Panc1 (cell line): ENCODE data around the gene SLC22A17. TPM values are rescaled to one million over a fixed set of nuclear protein-coding genes. Genes with fewer than 3 reads are reported as not detected.

ENCODE experiments used
- ATAC-seq: fragments of 200-7000 bp; cut with Tn5 transposase; 2 replicates; pipeline ENCODE4 v1.9.1; 2020; ENCODE audit warnings: mild to moderate bottlenecking, moderate library complexity
- BruUV-seq: library from RNA; stranded (reverse); fragments of 400-500 nt; replicated peaks from 2 replicates; lab custom pipeline; 2021; lab: Mats Ljungman, UMichigan
- CTCF ChIA-PET: fragments of 300-600 bp; sonication (Branson Sonifier 250); formaldehyde crosslinking; loops from one replicate; lab custom pipeline; 2022; ENCODE audit warnings: antibody characterized with exemption; lab: Charles Lee
- POLR2A ChIA-PET: fragments of 300-600 bp; sonication (Branson Sonifier 250); formaldehyde crosslinking; loops from one replicate; lab custom pipeline; 2022; ENCODE audit warnings: antibody characterized with exemption; lab: Charles Lee
- DNase-seq: peaks from one replicate; pipeline ENCODE4 v3.0.0-alpha.2; 2010; ENCODE audit warnings: low read depth, low spot score
- H3K27ac ChIP-seq: 2 replicates; pipeline ENCODE4 v1.5.1; 2011; ENCODE audit warnings: mild to moderate bottlenecking, low read length, inconsistent platforms
- H3K27me3 ChIP-seq: fragments of 200-500 bp; sonication (Bioruptor generic); 2 replicates; pipeline ENCODE4 v1.6.0; 2014; ENCODE audit warnings: low read length, inconsistent platforms; ENCODE audit not compliant: control insufficient read depth, insufficient read depth
- H3K36me3 ChIP-seq: fragments of 200-500 bp; sonication (Bioruptor generic); 2 replicates; pipeline ENCODE4 v1.5.1; 2014; ENCODE audit warnings: inconsistent platforms, mild to moderate bottlenecking, low read length, moderate library complexity; ENCODE audit not compliant: control insufficient read depth, insufficient read depth
- H3K4me1 ChIP-seq: 2 replicates; pipeline ENCODE4 v1.5.1; 2011; ENCODE audit warnings: inconsistent platforms, mild to moderate bottlenecking, low read length, moderate library complexity; ENCODE audit not compliant: control insufficient read depth, insufficient read depth
- H3K4me3 ChIP-seq, 2 experiments: 2 replicates each; pipeline ENCODE4 v1.5.1; 2011 to 2012; ENCODE audit warnings: low read depth in 2 of 2, low read length in 2 of 2, mild to moderate bottlenecking in 2 of 2, inconsistent platforms in 1 of 2, moderate library complexity in 1 of 2
- H3K9me3 ChIP-seq: fragments of 200-500 bp; sonication (Bioruptor generic); 2 replicates; pipeline ENCODE4 v1.5.1; 2014; ENCODE audit warnings: low read depth, mild to moderate bottlenecking, inconsistent platforms, low read length, moderate library complexity; ENCODE audit not compliant: control insufficient read depth, insufficient read depth
- POLR2AphosphoS5 ChIP-seq: IDR thresholded peaks from 2 replicates; pipeline ENCODE4 v1.6.1; 2012; ENCODE audit warnings: mild to moderate bottlenecking, low read depth, low read length, moderate library complexity
- SIN3A ChIP-seq: IDR thresholded peaks from 2 replicates; pipeline ENCODE4 v1.6.1; 2012; ENCODE audit warnings: low read depth, mild to moderate bottlenecking, low read length, moderate library complexity, borderline replicate concordance; ENCODE audit not compliant: insufficient read depth
- TCF7L2 ChIP-seq: IDR thresholded peaks from 2 replicates; pipeline ENCODE4 v1.6.1; 2011; ENCODE audit warnings: mild to moderate bottlenecking, low read depth, low read length, inconsistent platforms
- in situ Hi-C: cut with HindIII; loops from 2 replicates; pipeline ENCODE4 v1.10.0; 2016; ENCODE audit warnings: low sequenced_read_pairs, low pct_unique_long_range_greater_than_20kb
- intact Hi-C: fragments of 100-400 bp; cut with micrococcal nuclease; formaldehyde crosslinking; loops from one replicate; pipeline ENCODE4 v1.10.0; 2022; ENCODE audit not compliant: unreplicated experiment
- microRNA-seq: library from miRNA; unstranded; fragments of <30 nt; microRNA quantifications from one replicate; pipeline ENCODE4 v1.1.0, GENCODE V29; 2020; ENCODE audit not compliant: unreplicated experiment
- total RNA-seq: library from RNA; stranded (reverse); gene quantifications from one replicate; pipeline ENCODE4 v1.2.1, GENCODE V29; 2021; ENCODE audit not compliant: unreplicated experiment
- TF ChIP-seq, protein P1 (sequence below), 2 experiments: IDR thresholded peaks; 2 replicates each; pipeline ENCODE4 v1.6.1; 2011 to 2012; ENCODE audit warnings: low read depth in 2 of 2, control low read depth in 1 of 2, low read length in 1 of 2, mild to moderate bottlenecking in 1 of 2, moderate library complexity in 1 of 2; ENCODE audit not compliant: insufficient read depth in 1 of 2

The SLC22A17 gene
- total RNA-seq, 1 experiment from 2014 or later = 3.2 TPM

DNA sequence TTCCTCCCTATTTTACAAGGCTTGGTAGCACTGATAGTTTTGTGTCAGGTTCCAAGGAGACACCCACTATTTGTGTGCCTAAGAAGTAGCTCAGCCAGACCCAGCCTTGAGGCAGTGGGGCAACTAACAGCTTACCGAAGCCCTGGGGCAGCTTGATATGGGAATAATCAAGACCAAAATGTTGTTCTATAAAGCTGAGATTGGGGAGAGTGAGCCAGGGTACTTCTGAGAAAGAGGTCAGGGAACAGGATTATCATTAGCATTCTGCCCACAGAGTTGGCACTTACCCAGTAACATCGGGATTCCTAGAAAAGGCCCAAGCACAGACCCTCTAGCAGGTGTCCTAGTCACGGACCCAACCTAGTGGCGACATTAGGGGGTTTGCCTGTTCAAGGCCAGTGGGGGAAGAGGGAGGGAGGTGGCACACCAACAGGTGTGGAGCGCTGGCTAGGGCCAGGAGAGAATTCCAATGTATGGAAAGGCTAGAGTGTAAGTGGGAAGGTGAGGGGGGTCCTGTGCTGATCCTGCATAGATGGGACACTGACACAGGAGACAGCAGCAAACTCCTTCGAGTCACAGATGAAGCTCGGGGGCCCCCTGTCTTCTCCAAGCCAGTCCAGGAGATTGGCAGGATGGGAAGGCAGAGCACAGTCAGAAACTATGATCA, 54.9 kb downstream of the SLC22A17 start:
- Histone ChIP-seq H3K27me3 (no peaks in the 10 kb centered on the region), H3K36me3 (no peaks in the 10 kb centered on the region), H3K4me3 (no peak overlapping the region), H3K27ac (no peak overlapping the region), H3K4me1 (peaks cover 7% of the 10 kb centered on the region), H3K9me3 (no peaks in the 10 kb centered on the region)
- in situ Hi-C loops (no loop called here), intact Hi-C loops (no loop called here)
- TF ChIP-seq TCF7L2 = no peak
- no peak for TF ChIP-seq POLR2AphosphoS5
- no TSS peak for BruUV-seq
- ChIA-PET POLR2A (no interaction called here), CTCF (no interaction called here)
- ATAC-seq (no peak), DNase-seq (no peak)

DNA sequence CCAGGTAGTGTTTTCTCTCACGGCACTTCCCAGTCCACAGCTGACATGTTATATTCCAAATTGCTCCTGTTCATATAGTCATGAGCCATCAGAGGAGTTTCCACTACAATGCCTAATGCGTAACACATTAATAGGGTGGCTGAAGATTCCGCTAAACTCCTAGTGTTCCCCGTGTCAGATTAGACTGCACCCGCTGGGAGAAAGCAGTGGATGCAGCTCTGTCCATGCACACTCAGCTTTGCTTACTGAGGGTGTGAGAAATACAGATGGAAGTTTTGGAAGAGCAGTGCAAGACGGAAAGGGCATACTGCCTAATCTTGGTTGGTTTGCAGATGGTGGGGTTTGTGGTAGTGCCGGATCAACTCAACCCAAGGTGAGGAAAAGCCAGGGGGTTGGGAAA, 55.6 kb downstream of the SLC22A17 start:
- Histone ChIP-seq H3K9me3 (no peaks in the 10 kb centered on the region), H3K27ac (no peak overlapping the region), H3K4me1 (peaks cover 7% of the 10 kb centered on the region), H3K27me3 (no peaks in the 10 kb centered on the region), H3K4me3 (no peak overlapping the region), H3K36me3 (no peaks in the 10 kb centered on the region)
- CTCF ChIA-PET = no interaction called here
- ATAC-seq (no peak), DNase-seq (no peak)
- TF ChIP-seq SIN3A (no peak), TCF7L2 (no peak), POLR2AphosphoS5 (no peak)
- TF ChIP-seq, protein P1, sequence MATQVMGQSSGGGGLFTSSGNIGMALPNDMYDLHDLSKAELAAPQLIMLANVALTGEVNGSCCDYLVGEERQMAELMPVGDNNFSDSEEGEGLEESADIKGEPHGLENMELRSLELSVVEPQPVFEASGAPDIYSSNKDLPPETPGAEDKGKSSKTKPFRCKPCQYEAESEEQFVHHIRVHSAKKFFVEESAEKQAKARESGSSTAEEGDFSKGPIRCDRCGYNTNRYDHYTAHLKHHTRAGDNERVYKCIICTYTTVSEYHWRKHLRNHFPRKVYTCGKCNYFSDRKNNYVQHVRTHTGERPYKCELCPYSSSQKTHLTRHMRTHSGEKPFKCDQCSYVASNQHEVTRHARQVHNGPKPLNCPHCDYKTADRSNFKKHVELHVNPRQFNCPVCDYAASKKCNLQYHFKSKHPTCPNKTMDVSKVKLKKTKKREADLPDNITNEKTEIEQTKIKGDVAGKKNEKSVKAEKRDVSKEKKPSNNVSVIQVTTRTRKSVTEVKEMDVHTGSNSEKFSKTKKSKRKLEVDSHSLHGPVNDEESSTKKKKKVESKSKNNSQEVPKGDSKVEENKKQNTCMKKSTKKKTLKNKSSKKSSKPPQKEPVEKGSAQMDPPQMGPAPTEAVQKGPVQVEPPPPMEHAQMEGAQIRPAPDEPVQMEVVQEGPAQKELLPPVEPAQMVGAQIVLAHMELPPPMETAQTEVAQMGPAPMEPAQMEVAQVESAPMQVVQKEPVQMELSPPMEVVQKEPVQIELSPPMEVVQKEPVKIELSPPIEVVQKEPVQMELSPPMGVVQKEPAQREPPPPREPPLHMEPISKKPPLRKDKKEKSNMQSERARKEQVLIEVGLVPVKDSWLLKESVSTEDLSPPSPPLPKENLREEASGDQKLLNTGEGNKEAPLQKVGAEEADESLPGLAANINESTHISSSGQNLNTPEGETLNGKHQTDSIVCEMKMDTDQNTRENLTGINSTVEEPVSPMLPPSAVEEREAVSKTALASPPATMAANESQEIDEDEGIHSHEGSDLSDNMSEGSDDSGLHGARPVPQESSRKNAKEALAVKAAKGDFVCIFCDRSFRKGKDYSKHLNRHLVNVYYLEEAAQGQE (IDR thresholded peaks at IDR 0.05; ENCODE audit: insufficient read depth in 1 of 2, low read depth in 2 of 2, low read length in 1 of 2) = no peak
- intact Hi-C loops (no loop called here), in situ Hi-C loops (no loop called here)
- POLR2A ChIA-PET = no interaction called here
- BruUV-seq = no TSS peak

Small RNA genes within 50 kb of the gene (microRNA-seq; reads per million reads assigned to microRNA genes)
- gene MIR208A = not detected

Other genes starting within 250 kb of the SLC22A17 start
- gene CIROP, start 247.9 kb downstream of the SLC22A17 start, total RNA-seq = not detected
- not detected for gene CEBPE, start 233.6 kb downstream of the SLC22A17 start, total RNA-seq
- gene SLC7A8, start 169.2 kb downstream of the SLC22A17 start, total RNA-seq = 0.90 TPM
- not detected for gene RNF212B, start 115.0 kb downstream of the SLC22A17 start, total RNA-seq
- 7.6 TPM for gene HOMEZ, start 66.8 kb downstream of the SLC22A17 start, total RNA-seq
- 8.8 TPM for gene PPP1R3E, start 50.0 kb downstream of the SLC22A17 start, total RNA-seq
- 18.9 TPM for gene BCL2L2, start 46.1 kb downstream of the SLC22A17 start, total RNA-seq
- 159 TPM for gene PABPN1, start 31.4 kb downstream of the SLC22A17 start, total RNA-seq
- gene EFS, start 12.3 kb upstream of the SLC22A17 start, total RNA-seq = not detected
- gene IL25, start 19.9 kb upstream of the SLC22A17 start, total RNA-seq = not detected
- gene CMTM5, start 24.2 kb upstream of the SLC22A17 start, total RNA-seq = not detected
- gene MYH6, start 55.4 kb upstream of the SLC22A17 start, total RNA-seq = not detected
- not detected for gene MYH7, start 82.8 kb upstream of the SLC22A17 start, total RNA-seq
- 24.7 TPM for gene NGDN, start 116.8 kb upstream of the SLC22A17 start, total RNA-seq
- gene ZFHX2, start 198.9 kb upstream of the SLC22A17 start, total RNA-seq = 2.4 TPM
- 13.3 TPM for gene THTPA, start 203.4 kb upstream of the SLC22A17 start, total RNA-seq
- 61.6 TPM for gene AP1G2, start 214.9 kb upstream of the SLC22A17 start, total RNA-seq
- gene JPH4, start 225.9 kb upstream of the SLC22A17 start, total RNA-seq = 0.05 TPM